ENCODE results near the gene DLGAP4.

DLGAP4 gene

GRCh38 chr20:36432096-36432495 lies 126.0 kb downstream of the DLGAP4 start:
- Mint-ChIP-seq H3K4me3 (no peak overlapping the region), H3K9me3 (no peaks in the 10 kb centered on the region), H3K36me3 (ENCODE audit: low read depth) (no peaks in the 10 kb centered on the region), H3K27me3 (ENCODE audit: low read depth, poor library complexity) (peaks cover 35% of the 10 kb centered on the region), H3K4me1 (no peaks in the 10 kb centered on the region), H3K27ac (no peak overlapping the region)
- no peak for DNase-seq
- TF ChIP-seq, protein P1, sequence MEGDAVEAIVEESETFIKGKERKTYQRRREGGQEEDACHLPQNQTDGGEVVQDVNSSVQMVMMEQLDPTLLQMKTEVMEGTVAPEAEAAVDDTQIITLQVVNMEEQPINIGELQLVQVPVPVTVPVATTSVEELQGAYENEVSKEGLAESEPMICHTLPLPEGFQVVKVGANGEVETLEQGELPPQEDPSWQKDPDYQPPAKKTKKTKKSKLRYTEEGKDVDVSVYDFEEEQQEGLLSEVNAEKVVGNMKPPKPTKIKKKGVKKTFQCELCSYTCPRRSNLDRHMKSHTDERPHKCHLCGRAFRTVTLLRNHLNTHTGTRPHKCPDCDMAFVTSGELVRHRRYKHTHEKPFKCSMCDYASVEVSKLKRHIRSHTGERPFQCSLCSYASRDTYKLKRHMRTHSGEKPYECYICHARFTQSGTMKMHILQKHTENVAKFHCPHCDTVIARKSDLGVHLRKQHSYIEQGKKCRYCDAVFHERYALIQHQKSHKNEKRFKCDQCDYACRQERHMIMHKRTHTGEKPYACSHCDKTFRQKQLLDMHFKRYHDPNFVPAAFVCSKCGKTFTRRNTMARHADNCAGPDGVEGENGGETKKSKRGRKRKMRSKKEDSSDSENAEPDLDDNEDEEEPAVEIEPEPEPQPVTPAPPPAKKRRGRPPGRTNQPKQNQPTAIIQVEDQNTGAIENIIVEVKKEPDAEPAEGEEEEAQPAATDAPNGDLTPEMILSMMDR (IDR thresholded peaks at IDR 0.05): no peak

DNA sequence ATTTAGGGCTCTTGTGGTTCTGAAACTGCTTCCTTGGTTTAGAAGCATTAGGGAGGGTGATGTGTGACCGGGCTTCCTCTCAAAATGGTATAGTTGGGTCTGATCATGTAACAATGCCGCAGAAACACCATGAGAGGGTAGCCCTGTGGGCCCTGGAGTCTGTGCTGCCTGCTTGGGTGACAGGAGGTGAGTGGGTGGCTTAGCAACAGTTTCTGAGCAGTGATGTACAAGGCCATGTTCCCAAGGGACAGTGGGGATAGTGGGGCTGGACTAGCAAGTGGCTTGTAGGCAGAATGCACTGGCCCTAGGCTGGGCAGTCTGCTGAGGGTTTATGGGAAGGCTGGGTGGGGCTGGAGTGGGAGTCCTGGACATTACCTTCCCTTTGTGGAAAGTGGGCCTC lies 128.2 kb downstream of the DLGAP4 start:
- no peak for DNase-seq
- Mint-ChIP-seq H3K9me3 (no peaks in the 10 kb centered on the region), H3K27ac (no peak overlapping the region), H3K4me1 (no peaks in the 10 kb centered on the region), H3K36me3 (ENCODE audit: low read depth) (no peaks in the 10 kb centered on the region), H3K4me3 (no peak overlapping the region), H3K27me3 (ENCODE audit: low read depth, poor library complexity) (peaks cover 39% of the 10 kb centered on the region)
- TF ChIP-seq, protein P1 (IDR thresholded peaks at IDR 0.05): no peak

GRCh38 chr20:36435124-36435523 lies 129.0 kb downstream of the DLGAP4 start:
- Mint-ChIP-seq H3K4me3 (no peak overlapping the region), H3K36me3 (ENCODE audit: low read depth) (no peaks in the 10 kb centered on the region), H3K27me3 (ENCODE audit: low read depth, poor library complexity) (peaks cover 39% of the 10 kb centered on the region), H3K27ac (no peak overlapping the region), H3K4me1 (no peaks in the 10 kb centered on the region), H3K9me3 (no peaks in the 10 kb centered on the region)
- DNase-seq: no peak
- TF ChIP-seq, protein P1 (IDR thresholded peaks at IDR 0.05): no peak

DNA sequence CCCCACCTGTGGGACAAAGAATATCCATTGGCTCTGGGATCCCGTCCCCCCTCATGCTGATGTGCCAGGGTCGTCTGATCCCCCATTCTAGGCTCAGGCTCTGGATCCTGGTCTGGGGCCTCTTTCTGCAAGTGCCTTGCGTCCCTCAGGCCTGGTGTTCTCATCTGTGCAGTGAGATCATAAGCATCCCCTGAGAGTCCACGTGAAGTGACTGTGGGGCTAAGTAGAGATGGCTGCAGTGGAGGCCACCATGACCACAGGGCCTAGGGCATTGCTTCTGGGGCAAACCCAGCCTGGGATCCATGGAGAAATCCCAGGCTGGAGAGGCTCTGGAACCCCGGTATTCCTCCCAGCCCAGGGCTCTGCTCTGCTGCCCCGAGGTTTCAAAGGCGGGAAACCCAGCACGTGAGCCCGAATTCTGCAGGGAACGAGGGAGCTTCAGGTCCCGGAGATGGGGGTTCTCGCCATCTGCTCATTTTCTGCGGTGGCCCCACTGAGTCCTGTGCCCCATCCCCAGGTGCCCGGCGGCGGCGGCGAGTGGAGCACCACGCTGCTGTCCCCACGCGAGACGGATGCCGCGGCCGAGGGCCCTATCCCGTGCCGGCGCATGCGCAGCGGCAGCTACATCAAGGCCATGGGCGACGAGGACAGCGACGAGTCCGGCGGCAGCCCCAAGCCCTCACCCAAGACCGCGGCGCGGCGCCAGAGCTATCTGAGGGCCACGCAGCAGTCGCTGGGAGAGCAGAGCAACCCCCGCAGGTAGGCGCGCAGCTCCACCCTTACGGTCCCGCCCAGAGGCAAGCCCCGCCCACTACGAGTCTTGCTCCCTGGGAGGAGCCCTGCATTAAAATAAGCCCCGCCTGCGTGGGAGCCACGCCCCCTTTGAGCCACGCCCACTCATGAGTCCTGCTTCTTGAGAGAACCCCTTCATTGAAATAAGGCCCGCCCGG lies 129.7 kb downstream of the DLGAP4 start:
- Mint-ChIP-seq H3K27me3 (ENCODE audit: low read depth, poor library complexity) (peaks cover 39% of the 10 kb centered on the region), H3K36me3 (ENCODE audit: low read depth) (no peaks in the 10 kb centered on the region), H3K4me1 (no peaks in the 10 kb centered on the region), H3K9me3 (no peaks in the 10 kb centered on the region), H3K27ac (no peak overlapping the region), H3K4me3 (no peak overlapping the region)
- peak; percentile 75 for DNase-seq
- TF ChIP-seq, protein P1 (IDR thresholded peaks at IDR 0.05): no peak

- no peaks in the 10 kb centered on the region for H3K9me3 Mint-ChIP-seq
- no peaks in the 10 kb centered on the region for H3K4me1 Mint-ChIP-seq
- peaks cover 30% of the 10 kb centered on the region for H3K27me3 Mint-ChIP-seq (ENCODE audit: low read depth, poor library complexity)
- peak; percentile 87 for DNase-seq
- H3K36me3 Mint-ChIP-seq (ENCODE audit: low read depth): no peaks in the 10 kb centered on the region
- no peak overlapping the region for H3K27ac Mint-ChIP-seq
- H3K4me3 Mint-ChIP-seq: no peak overlapping the region
- TF ChIP-seq, protein P1 (IDR thresholded peaks at IDR 0.05): peak; percentile 94
Observed at GRCh38 chr20:36439040-36439730, 133.0 kb downstream of the DLGAP4 start.
